GM12878 (cell line): Measurements from ENCODE around the gene MAP4. TPM values are rescaled to one million over a fixed set of nuclear protein-coding genes. Genes with fewer than 3 reads are reported as not detected.
A peak's percentile ranks its signal among the peaks of the same experiment; 100 is the strongest.

Source experiments
- ASH2L ChIP-seq: fragments of 300-600, 200-600 bp; sonication (generic); IDR thresholded peaks from 2 replicates; pipeline ENCODE4 v1.6.1; 2017; ENCODE audit warnings: low read depth, mild to moderate bottlenecking, borderline replicate concordance
- CBX5 ChIP-seq: sonication (generic); IDR thresholded peaks from 2 replicates; pipeline ENCODE4 v1.6.1; 2016; ENCODE audit warnings: low read depth, moderate library complexity, mild to moderate bottlenecking, inconsistent platforms
- CHD2 ChIP-seq: IDR thresholded peaks from 2 replicates; pipeline ENCODE4 v1.6.1; 2011; ENCODE audit warnings: low read depth, low read length, improper control_type of control experiment, borderline replicate concordance
- DPF2 ChIP-seq: fragments of 450-650 bp; IDR thresholded peaks from 2 replicates; pipeline ENCODE4 v1.6.1; 2017; ENCODE audit warnings: mild to moderate bottlenecking
- GABPA ChIP-seq: IDR thresholded peaks from 2 replicates; pipeline ENCODE4 v1.6.1; 2014; ENCODE audit warnings: antibody characterized with exemption, low read depth, mild to moderate bottlenecking, inconsistent platforms
- GATAD2B ChIP-seq: fragments of 450-650 bp; conservative IDR thresholded peaks from 2 replicates; pipeline ENCODE4 v1.6.1; 2017; ENCODE audit warnings: low read depth, mild to moderate bottlenecking, moderate library complexity
- HCFC1 ChIP-seq: fragments of 150-350 bp; IDR thresholded peaks from 2 replicates; pipeline ENCODE4 v1.6.1; 2014; ENCODE audit warnings: low read length
- HDAC2 ChIP-seq: fragments of 200-600 bp; sonication (generic); IDR thresholded peaks from 2 replicates; pipeline ENCODE4 v1.6.1; 2017
- HDGF ChIP-seq: fragments of 450-650 bp; IDR thresholded peaks from 2 replicates; pipeline ENCODE4 v1.6.1; 2016; ENCODE audit warnings: antibody characterized with exemption
- IRF3 ChIP-seq: fragments of 450-650 bp; IDR thresholded peaks from 2 replicates; pipeline ENCODE4 v1.6.1; 2014; ENCODE audit warnings: mild to moderate bottlenecking
- KLF5 ChIP-seq: fragments of 450-650 bp; IDR thresholded peaks from 2 replicates; pipeline ENCODE4 v1.6.1; 2014; ENCODE audit warnings: mild to moderate bottlenecking; ENCODE audit not compliant: partially characterized antibody
- LARP7 ChIP-seq: fragments of 450-650 bp; IDR thresholded peaks from 2 replicates; pipeline ENCODE4 v1.6.1; 2017; ENCODE audit warnings: mild to moderate bottlenecking
- NFYA ChIP-seq: IDR thresholded peaks from 2 replicates; pipeline ENCODE4 v1.6.1; 2011; ENCODE audit warnings: low read depth, mild to moderate bottlenecking, low read length, improper control_type of control experiment, borderline replicate concordance
- NKRF ChIP-seq: fragments of 450-650 bp; conservative IDR thresholded peaks from 2 replicates; pipeline ENCODE4 v1.6.1; 2017; ENCODE audit warnings: mild to moderate bottlenecking, moderate library complexity
- NR2F1 ChIP-seq: fragments of 450-650 bp; conservative IDR thresholded peaks from 2 replicates; pipeline ENCODE4 v1.6.1; 2017; ENCODE audit warnings: mild to moderate bottlenecking
- POLR2A ChIP-seq: IDR thresholded peaks from 2 replicates; pipeline ENCODE4 v1.6.1; 2011; ENCODE audit warnings: low read depth, mild to moderate bottlenecking, low read length
- RB1 ChIP-seq: fragments of 450-650 bp; formaldehyde crosslinking; IDR thresholded peaks from 2 replicates; pipeline ENCODE4 v1.6.1; 2017; ENCODE audit warnings: mild to moderate bottlenecking, borderline replicate concordance
- SMC3 ChIP-seq: IDR thresholded peaks from 2 replicates; pipeline ENCODE4 v1.6.1; 2011; ENCODE audit warnings: low read length, improper control_type of control experiment, borderline replicate concordance
- TCF12 ChIP-seq: IDR thresholded peaks from 2 replicates; pipeline ENCODE4 v1.6.1; 2011; ENCODE audit warnings: low read depth, mild to moderate bottlenecking, low read length
- TCF3 ChIP-seq: IDR thresholded peaks from 2 replicates; pipeline ENCODE4 v1.6.1; 2012; ENCODE audit warnings: low read depth, mild to moderate bottlenecking, low read length, borderline replicate concordance; ENCODE audit not compliant: insufficient read depth
- YBX1 ChIP-seq: fragments of 450-650 bp; IDR thresholded peaks from 2 replicates; pipeline ENCODE4 v1.6.1; 2016; ENCODE audit warnings: antibody characterized with exemption
- ZSCAN29 ChIP-seq: fragments of 450-650 bp; IDR thresholded peaks from 2 replicates; pipeline ENCODE4 v1.6.1; 2017; ENCODE audit warnings: mild to moderate bottlenecking, moderate library complexity
- polyA plus RNA-seq, 11 experiments: library from polyadenylated mRNA; depleted of rRNA in 4 of 11; unstranded in 6 of 11; stranded (reverse) in 5 of 11; fragments of >200 nt; fragmentation: Nextera tagmentation in 4 of 11; fragmentation: Illumina TruSeq in 1 of 11; extraction: Ambion mirVana in 4 of 11; extraction: Trizol in 1 of 11; gene quantifications; 1 replicate in 1 of 11; 2 replicates in 10 of 11; pipeline versions ENCODE4 v1.2.1 to v1.2.3, GENCODE V29; 2011 to 2016; ENCODE audit warnings: inconsistent platforms in 2 of 11, missing spikeins in 2 of 11, low read depth in 1 of 11
- total RNA-seq, 4 experiments: library from RNA; depleted of rRNA in 3 of 4; stranded (reverse); fragments of >200 nt in 3 of 4; fragmentation: Illumina TruSeq in 1 of 4; extraction: Trizol in 1 of 4; gene quantifications; 2 replicates each; pipeline versions ENCODE4 v1.2.1 to v1.2.3, GENCODE V29; 2013 to 2021
- TF ChIP-seq, protein P1 (sequence below): IDR thresholded peaks from 2 replicates; pipeline ENCODE4 v1.6.1; 2011; ENCODE audit warnings: low read depth, low read length, improper control_type of control experiment, borderline replicate concordance
- TF ChIP-seq, protein P2 (sequence below): fragments of 450-650 bp; IDR thresholded peaks from 2 replicates; pipeline ENCODE4 v1.6.1; 2017; ENCODE audit warnings: mild to moderate bottlenecking, moderate library complexity

The MAP4 gene
- total and polyA plus RNA-seq, 10 of the 15 experiments (the other 5 are each of a cell fraction or from before 2014, with no cell fraction given), result 22.2 to 145 (median 47.2) TPM

DNA sequence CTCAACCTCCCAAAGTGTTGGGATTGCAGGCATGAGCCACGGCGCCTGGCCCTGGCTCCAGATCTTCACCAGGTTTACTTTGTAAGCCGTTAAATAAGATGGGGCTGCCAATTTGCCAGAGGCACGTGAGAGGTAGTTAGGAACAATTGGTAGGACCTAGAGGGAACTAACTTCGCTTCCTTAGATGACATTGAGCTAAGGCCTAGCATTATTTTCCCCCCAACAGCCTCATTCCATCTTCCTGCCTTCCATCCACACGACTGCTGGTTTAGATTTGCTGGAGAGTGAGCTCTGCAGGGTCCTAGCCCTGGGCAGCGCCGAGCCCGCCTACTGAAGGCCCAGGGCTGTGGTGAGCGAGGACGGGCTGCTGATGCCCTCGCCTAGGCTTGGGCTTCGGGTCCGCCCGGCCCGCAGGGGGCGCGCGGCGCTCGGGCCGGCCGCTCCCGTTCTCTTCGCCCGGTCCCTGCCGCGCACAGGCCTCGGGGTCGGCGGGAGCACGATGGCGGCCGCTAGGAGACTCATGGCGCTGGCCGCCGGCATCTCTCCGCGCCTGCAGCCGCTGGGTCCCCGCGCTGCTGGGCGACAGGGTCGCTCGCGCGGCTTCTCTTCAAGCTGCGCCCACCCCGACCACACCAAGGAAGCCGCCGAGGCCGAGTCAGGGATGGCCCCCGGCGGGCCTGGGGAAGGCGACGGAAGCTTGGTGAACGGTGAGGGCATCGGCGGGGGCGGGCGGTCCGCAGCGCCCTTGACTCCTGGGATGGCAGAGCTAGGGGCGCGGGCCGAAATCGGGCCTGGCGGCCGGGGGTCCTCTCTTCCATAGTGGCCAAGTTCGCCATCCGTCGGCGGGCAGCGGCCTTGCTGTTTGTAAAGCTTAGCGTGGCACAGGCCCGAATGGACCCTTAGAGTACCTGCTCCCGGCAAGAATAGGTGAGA, 191.4 kb downstream of the MAP4 start (continued):
- peak; percentile 49 for TF ChIP-seq KLF5
- peak; percentile 64 for TF ChIP-seq DPF2
- TF ChIP-seq, protein P1, sequence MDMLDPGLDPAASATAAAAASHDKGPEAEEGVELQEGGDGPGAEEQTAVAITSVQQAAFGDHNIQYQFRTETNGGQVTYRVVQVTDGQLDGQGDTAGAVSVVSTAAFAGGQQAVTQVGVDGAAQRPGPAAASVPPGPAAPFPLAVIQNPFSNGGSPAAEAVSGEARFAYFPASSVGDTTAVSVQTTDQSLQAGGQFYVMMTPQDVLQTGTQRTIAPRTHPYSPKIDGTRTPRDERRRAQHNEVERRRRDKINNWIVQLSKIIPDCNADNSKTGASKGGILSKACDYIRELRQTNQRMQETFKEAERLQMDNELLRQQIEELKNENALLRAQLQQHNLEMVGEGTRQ, result no peak
- TF ChIP-seq HCFC1, result peak; percentile 67
- TF ChIP-seq ZSCAN29, result 0 out of 2 replicates have a peak, but pooled peaks have one; percentile 52
- TF ChIP-seq CHD2, result no peak
- peak; percentile 85; the same call in 1 of the 2 replicates for TF ChIP-seq ASH2L
- TF ChIP-seq GABPA, result no peak
- TF ChIP-seq HDAC2, result no peak
- peak; percentile 50 for TF ChIP-seq SMC3
- peak; percentile 76 for TF ChIP-seq TCF12
- TF ChIP-seq NR2F1, result peak; percentile 96
- TF ChIP-seq YBX1, result no peak
- TF ChIP-seq NFYA, result no peak
- peak; percentile 87 for TF ChIP-seq NKRF
- TF ChIP-seq, protein P2, sequence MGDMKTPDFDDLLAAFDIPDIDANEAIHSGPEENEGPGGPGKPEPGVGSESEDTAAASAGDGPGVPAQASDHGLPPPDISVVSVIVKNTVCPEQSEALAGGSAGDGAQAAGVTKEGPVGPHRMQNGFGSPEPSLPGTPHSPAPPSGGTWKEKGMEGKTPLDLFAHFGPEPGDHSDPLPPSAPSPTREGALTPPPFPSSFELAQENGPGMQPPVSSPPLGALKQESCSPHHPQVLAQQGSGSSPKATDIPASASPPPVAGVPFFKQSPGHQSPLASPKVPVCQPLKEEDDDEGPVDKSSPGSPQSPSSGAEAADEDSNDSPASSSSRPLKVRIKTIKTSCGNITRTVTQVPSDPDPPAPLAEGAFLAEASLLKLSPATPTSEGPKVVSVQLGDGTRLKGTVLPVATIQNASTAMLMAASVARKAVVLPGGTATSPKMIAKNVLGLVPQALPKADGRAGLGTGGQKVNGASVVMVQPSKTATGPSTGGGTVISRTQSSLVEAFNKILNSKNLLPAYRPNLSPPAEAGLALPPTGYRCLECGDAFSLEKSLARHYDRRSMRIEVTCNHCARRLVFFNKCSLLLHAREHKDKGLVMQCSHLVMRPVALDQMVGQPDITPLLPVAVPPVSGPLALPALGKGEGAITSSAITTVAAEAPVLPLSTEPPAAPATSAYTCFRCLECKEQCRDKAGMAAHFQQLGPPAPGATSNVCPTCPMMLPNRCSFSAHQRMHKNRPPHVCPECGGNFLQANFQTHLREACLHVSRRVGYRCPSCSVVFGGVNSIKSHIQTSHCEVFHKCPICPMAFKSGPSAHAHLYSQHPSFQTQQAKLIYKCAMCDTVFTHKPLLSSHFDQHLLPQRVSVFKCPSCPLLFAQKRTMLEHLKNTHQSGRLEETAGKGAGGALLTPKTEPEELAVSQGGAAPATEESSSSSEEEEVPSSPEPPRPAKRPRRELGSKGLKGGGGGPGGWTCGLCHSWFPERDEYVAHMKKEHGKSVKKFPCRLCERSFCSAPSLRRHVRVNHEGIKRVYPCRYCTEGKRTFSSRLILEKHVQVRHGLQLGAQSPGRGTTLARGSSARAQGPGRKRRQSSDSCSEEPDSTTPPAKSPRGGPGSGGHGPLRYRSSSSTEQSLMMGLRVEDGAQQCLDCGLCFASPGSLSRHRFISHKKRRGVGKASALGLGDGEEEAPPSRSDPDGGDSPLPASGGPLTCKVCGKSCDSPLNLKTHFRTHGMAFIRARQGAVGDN, result peak; percentile 44; the same call in 1 of the 2 replicates
- no peak for TF ChIP-seq TCF3
- TF ChIP-seq LARP7, result peak; percentile 90
- 0 out of 2 replicates have a peak, but pooled peaks have one; percentile 52 for TF ChIP-seq CBX5
- peak; percentile 95 for TF ChIP-seq POLR2A
- TF ChIP-seq IRF3, result 0 out of 2 replicates have a peak, but pooled peaks have one; percentile 54
- TF ChIP-seq RB1, result peak; percentile 91
- TF ChIP-seq HDGF, result peak; percentile 79; the same call in 1 of the 2 replicates
- TF ChIP-seq GATAD2B, result peak; percentile 87; the same call in 1 of the 2 replicates
